T-helper 17 cell (primary cell): ENCODE results near the gene OR14A16. TPM values are rescaled to one million over a fixed set of nuclear protein-coding genes. Genes with fewer than 3 reads are reported as not detected.

ENCODE experiments used
- ATAC-seq: fragments of 150-1000 bp; cut with Tn5 transposase; 2 replicates; pipeline ENCODE4 v1.10.0; 2021; ENCODE audit warnings: mild to moderate bottlenecking, moderate library complexity
- DNase-seq, 3 donors: peaks; one replicate each; pipeline versions ENCODE4 v3.0.0 to v3.0.0-alpha.2; 2020 to 2021
- H3K9me3 ChIP-seq: one replicate; pipeline ENCODE4 v1.7.0; 2013; ENCODE audit warnings: low read length, mild to moderate bottlenecking; ENCODE audit not compliant: control insufficient read depth, poor library complexity, severe bottlenecking
- H3K27ac Mint-ChIP-seq: one replicate; pipeline ENCODE4 v1.8.0; 2022; ENCODE audit warnings: mild to moderate bottlenecking, moderate library complexity, mixed read lengths
- H3K27me3 Mint-ChIP-seq: one replicate; pipeline ENCODE4 v1.8.0; 2022; ENCODE audit warnings: mixed read lengths
- H3K36me3 Mint-ChIP-seq: one replicate; pipeline ENCODE4 v1.8.0; 2022; ENCODE audit warnings: low read depth, mixed read lengths
- H3K4me1 Mint-ChIP-seq: one replicate; pipeline ENCODE4 v1.8.0; 2022; ENCODE audit warnings: mild to moderate bottlenecking, mixed read lengths
- H3K4me3 Mint-ChIP-seq: one replicate; pipeline ENCODE4 v1.8.0; 2022; ENCODE audit warnings: mild to moderate bottlenecking, moderate library complexity, mixed read lengths
- total RNA-seq, 4 donors: library from RNA in 2 of 4; stranded (reverse) in 2 of 4; gene quantifications; one replicate each; pipeline ENCODE4 v1.2.3 and lab custom pipeline; 2022 to 2026

Gene OR14A16
- total RNA-seq, 2 donors from 2014 or later, result not detected

- no peak for DNase-seq
- Mint-ChIP-seq H3K27ac (no peak overlapping the region), H3K36me3 (no peaks in the 10 kb centered on the region), H3K4me1 (no peaks in the 10 kb centered on the region), H3K4me3 (no peak overlapping the region), H3K27me3 (no peaks in the 10 kb centered on the region)
- no peaks in the 10 kb centered on the region for H3K9me3 ChIP-seq
- no peak for ATAC-seq
Observed at GRCh38 chr1:247843411-247843810, 19.5 kb upstream of the OR14A16 start.

GRCh38 chr1:247841796-247842195 lies 17.9 kb upstream of the OR14A16 start, which contains the start of gene OR11L1:
TSS of gene OR11L1 (minus strand) at chr1:247841896. CDS start at chr1:247841896, 0 bp downstream.
- Mint-ChIP-seq H3K27me3 (no peaks in the 10 kb centered on the region), H3K27ac (no peak within 1 kb of the TSS)
- ATAC-seq, result no peak

GRCh38 chr1:247840818-247841217 lies 16.9 kb upstream of the OR14A16 start:
- Mint-ChIP-seq H3K27ac (no peak overlapping the region), H3K27me3 (no peaks in the 10 kb centered on the region), H3K4me1 (no peaks in the 10 kb centered on the region), H3K36me3 (no peaks in the 10 kb centered on the region), H3K4me3 (no peak overlapping the region)
- no peak for ATAC-seq
- no peak for DNase-seq
- H3K9me3 ChIP-seq, result no peaks in the 10 kb centered on the region

More at GRCh38 chr1:247841796-247842195, 17.9 kb upstream of the OR14A16 start, which contains the start of gene OR11L1:
- H3K9me3 ChIP-seq, result no peaks in the 10 kb centered on the region
- Mint-ChIP-seq H3K4me3 (no peak within 1 kb of the TSS), H3K36me3 (no peaks in the 10 kb centered on the region), H3K4me1 (no peaks in the 10 kb centered on the region)
- no peak for DNase-seq

GRCh38 chr1:247833601-247834000 lies 9.7 kb upstream of the OR14A16 start:
- DNase-seq (no peak), ATAC-seq (no peak)
- Mint-ChIP-seq H3K4me3 (no peak overlapping the region), H3K27ac (no peak overlapping the region), H3K4me1 (no peaks in the 10 kb centered on the region), H3K27me3 (peaks cover 9% of the 10 kb centered on the region), H3K36me3 (no peaks in the 10 kb centered on the region)
- H3K9me3 ChIP-seq, result no peaks in the 10 kb centered on the region

GRCh38 chr1:247829656-247830055 lies 5.7 kb upstream of the OR14A16 start:
- Mint-ChIP-seq H3K27ac (no peak overlapping the region), H3K27me3 (peaks cover 9% of the 10 kb centered on the region), H3K4me3 (no peak overlapping the region), H3K36me3 (no peaks in the 10 kb centered on the region), H3K4me1 (no peaks in the 10 kb centered on the region)
- no peak for DNase-seq
- no peak for ATAC-seq
- no peaks in the 10 kb centered on the region for H3K9me3 ChIP-seq

- H3K9me3 ChIP-seq, result no peaks in the 10 kb centered on the region
- H3K27ac Mint-ChIP-seq, result no peak overlapping the region
- no peak for ATAC-seq
- DNase-seq, result no peak
- no peaks in the 10 kb centered on the region for H3K27me3 Mint-ChIP-seq
- no peak overlapping the region for H3K4me3 Mint-ChIP-seq
- no peaks in the 10 kb centered on the region for H3K36me3 Mint-ChIP-seq
- H3K4me1 Mint-ChIP-seq, result no peaks in the 10 kb centered on the region
Observed at GRCh38 chr1:247825362-247825761, 1.4 kb upstream of the OR14A16 start.

GRCh38 chr1:247822060-247822459 lies 1.9 kb downstream of the OR14A16 start:
- no peaks in the 10 kb centered on the region for H3K36me3 Mint-ChIP-seq
- no peak for ATAC-seq
- H3K9me3 ChIP-seq, result no peaks in the 10 kb centered on the region

GRCh38 chr1:247812637-247813036 lies 11.3 kb downstream of the OR14A16 start:
- no peaks in the 10 kb centered on the region for H3K9me3 ChIP-seq
- ATAC-seq (no peak), DNase-seq (no peak)
- Mint-ChIP-seq H3K27me3 (peaks cover 9% of the 10 kb centered on the region), H3K4me1 (no peaks in the 10 kb centered on the region), H3K4me3 (no peak overlapping the region), H3K27ac (no peak overlapping the region), H3K36me3 (no peaks in the 10 kb centered on the region)

More at GRCh38 chr1:247822060-247822459, 1.9 kb downstream of the OR14A16 start:
- Mint-ChIP-seq H3K4me3 (no peak overlapping the region), H3K27ac (no peak overlapping the region), H3K4me1 (no peaks in the 10 kb centered on the region), H3K27me3 (no peaks in the 10 kb centered on the region)
- no peak for DNase-seq

- DNase-seq (no peak), ATAC-seq (no peak)
- H3K9me3 ChIP-seq, result no peaks in the 10 kb centered on the region
- Mint-ChIP-seq H3K27me3 (no peaks in the 10 kb centered on the region), H3K36me3 (no peaks in the 10 kb centered on the region), H3K4me1 (no peaks in the 10 kb centered on the region), H3K27ac (no peak overlapping the region), H3K4me3 (no peak overlapping the region)
Observed at GRCh38 chr1:247797518-247797917, 26.4 kb downstream of the OR14A16 start.

- Mint-ChIP-seq H3K4me1 (no peaks in the 10 kb centered on the region), H3K27me3 (no peaks in the 10 kb centered on the region), H3K27ac (no peak overlapping the region), H3K4me3 (no peak overlapping the region), H3K36me3 (no peaks in the 10 kb centered on the region)
- DNase-seq (no peak), ATAC-seq (no peak)
- H3K9me3 ChIP-seq, result no peaks in the 10 kb centered on the region
Observed at GRCh38 chr1:247769603-247770002, 54.3 kb downstream of the OR14A16 start.

Other genes starting within 250 kb of the OR14A16 start
- not detected for gene OR2G2, start 235.8 kb downstream of the OR14A16 start, total RNA-seq
- not detected for gene OR2G3, start 218.5 kb downstream of the OR14A16 start, total RNA-seq
- gene OR13G1, start 144.4 kb downstream of the OR14A16 start, total RNA-seq, result not detected
- gene OR6F1, start 107.5 kb downstream of the OR14A16 start, total RNA-seq, result not detected
- gene OR14K1, start 85.5 kb downstream of the OR14A16 start, total RNA-seq, result not detected
- gene OR14A2, start 76.0 kb downstream of the OR14A16 start, total RNA-seq, result not detected
- not detected for gene OR1C1, start 63.6 kb downstream of the OR14A16 start, total RNA-seq
- 1 to 10 TPM in 1 of 2 donors, not detected in 1; 1.3 TPM for gene OR11L1, start 17.8 kb upstream of the OR14A16 start, total RNA-seq
- 10 to 100 TPM in 1 of 2 donors, 1 to 10 TPM in 1; 1.2 to 44.2 TPM for gene TRIM58, start 33.1 kb upstream of the OR14A16 start, total RNA-seq
- gene OR2W3, start 71.5 kb upstream of the OR14A16 start, total RNA-seq, result 1 to 10 TPM in 1 of 2 donors, under 1 TPM in 1; 0.72 to 6.6 TPM
- gene OR2T8, start 96.1 kb upstream of the OR14A16 start, total RNA-seq, result under 1 TPM in 1 of 2 donors, not detected in 1; 0.30 TPM
- under 1 TPM in 1 of 2 donors, not detected in 1; 0.15 TPM for gene OR2AJ1, start 100.8 kb upstream of the OR14A16 start, total RNA-seq
- gene OR2L8, start 124.7 kb upstream of the OR14A16 start, total RNA-seq, result under 1 TPM; 0.50 to 0.62 TPM
- gene OR2AK2, start 141.1 kb upstream of the OR14A16 start, total RNA-seq, result under 1 TPM in 1 of 2 donors, not detected in 1; 0.37 TPM
- gene OR2L5, start 189.5 kb upstream of the OR14A16 start, total RNA-seq, result not detected
- gene OR2L2, start 206.0 kb upstream of the OR14A16 start, total RNA-seq, result under 1 TPM; 0.21 to 0.22 TPM
- not detected for gene OR2L3, start 222.7 kb upstream of the OR14A16 start, total RNA-seq